Measurements from ENCODE around the gene REELD1. TPM values are rescaled to one million over a fixed set of nuclear protein-coding genes. Genes with fewer than 3 reads are reported as not detected.

REELD1 gene
- total RNA-seq, 1 donor from 2014 or later, result not detected

DNA sequence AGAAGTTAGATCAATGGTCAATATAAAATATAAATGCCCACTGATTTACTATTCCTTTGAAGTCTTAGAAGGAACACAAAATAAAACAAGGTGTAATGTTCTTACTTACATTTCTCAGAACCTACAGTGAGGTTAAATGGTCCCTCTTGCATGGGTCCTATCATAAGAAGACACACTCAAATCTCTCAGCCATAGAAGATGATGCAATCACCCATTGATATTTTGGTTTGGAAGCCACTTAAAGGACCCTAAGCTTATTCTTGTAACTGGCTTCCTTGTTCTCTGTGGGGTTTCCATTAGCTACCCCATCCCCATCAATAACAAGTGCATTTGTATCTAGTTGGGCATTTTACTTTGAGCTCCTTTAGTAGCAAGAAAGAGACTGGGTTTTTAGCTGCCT is 15.1 kb downstream of the REELD1 start:
- Histone ChIP-seq H3K9ac (ENCODE audit: low read length) (no peak overlapping the region), H3K9me3 (ENCODE audit: insufficient read depth, low read depth, low read length) (no peaks in the 10 kb centered on the region), H3K4me3 (ENCODE audit: insufficient read depth, low read depth, low read length) (no peak overlapping the region), H3K27me3 (ENCODE audit: insufficient read depth, low read length) (no peaks in the 10 kb centered on the region), H3K4me1 (ENCODE audit: insufficient read depth, low read length) (no peaks in the 10 kb centered on the region), H2AFZ (ENCODE audit: low read depth, low read length) (no peak overlapping the region), H3K27ac (ENCODE audit: low read depth, low read length) (no peak overlapping the region), H3K36me3 (ENCODE audit: insufficient read depth, low read length) (no peaks in the 10 kb centered on the region), H3K4me2 (ENCODE audit: low read length) (no peak overlapping the region), H4K20me1 (ENCODE audit: insufficient read depth, low read length) (no peaks in the 10 kb centered on the region), H3K79me2 (ENCODE audit: insufficient read depth, low read length) (no peaks in the 10 kb centered on the region)
- Mint-ChIP-seq H3K36me3 (ENCODE audit: low read depth, unreplicated experiment) (no peaks in the 10 kb centered on the region), H3K27ac (ENCODE audit: unreplicated experiment) (no peak overlapping the region), H3K4me3 (ENCODE audit: unreplicated experiment) (no peak overlapping the region), H3K27me3 (ENCODE audit: low read depth, unreplicated experiment) (peaks cover 10% of the 10 kb centered on the region), H3K4me1 (ENCODE audit: low read depth, unreplicated experiment) (no peaks in the 10 kb centered on the region), H3K9me3 (ENCODE audit: unreplicated experiment) (no peaks in the 10 kb centered on the region)
- TF ChIP-seq CTCF (IDR thresholded peaks at IDR 0.05; ENCODE audit: insufficient read depth, low read depth, low read length) (no peak), EZH2 (IDR thresholded peaks at IDR 0.05; ENCODE audit: insufficient read depth, low read length) (no peak)
- DNase-seq (ENCODE audit: low read depth), result no peak
- no peak for FAIRE-seq

GRCh38 chr4:146232131-146232722 is 17.9 kb downstream of the REELD1 start:
- no peaks in the 10 kb centered on the region for H3K27me3 ChIP-seq (ENCODE audit: insufficient read depth, low read length)
- no peak overlapping the region for H3K4me2 ChIP-seq (ENCODE audit: low read length)
- TF ChIP-seq EZH2 (IDR thresholded peaks at IDR 0.05; ENCODE audit: insufficient read depth, low read length) (no peak), CTCF (IDR thresholded peaks at IDR 0.05; ENCODE audit: insufficient read depth, low read depth, low read length) (no peak)

DNA sequence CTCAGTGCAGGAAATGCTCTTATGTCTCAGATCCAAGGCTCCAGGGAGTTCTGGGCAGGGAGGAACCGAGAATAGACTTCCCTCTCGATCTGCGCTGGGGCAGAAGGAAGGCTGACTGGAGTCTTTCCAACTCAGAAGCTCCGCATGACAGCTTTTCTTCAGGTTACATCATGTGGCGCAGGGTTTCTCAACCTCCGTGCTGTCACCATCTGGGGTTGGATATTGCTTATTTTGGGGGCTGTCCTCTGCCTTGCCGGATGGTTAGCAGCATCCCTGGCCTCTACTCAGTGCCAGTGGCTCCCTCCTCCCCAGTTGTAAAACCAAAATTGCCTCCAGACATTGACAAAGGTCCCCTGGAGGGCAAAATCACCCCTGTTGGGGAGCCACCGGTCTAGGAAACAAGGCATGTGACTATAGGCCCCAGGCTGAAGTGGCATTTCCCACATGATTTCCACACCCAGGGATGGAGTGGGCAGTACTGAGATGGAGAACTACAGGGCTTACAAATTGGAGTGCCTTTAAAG is 21.4 kb downstream of the REELD1 start:
- no peaks in the 10 kb centered on the region for H3K36me3 ChIP-seq (ENCODE audit: insufficient read depth, low read length)
- H2AFZ ChIP-seq (ENCODE audit: low read depth, low read length), result peak overlapping the region; percentile 17
- H3K4me1 Mint-ChIP-seq (ENCODE audit: low read depth, unreplicated experiment), result no peaks in the 10 kb centered on the region
- no peaks in the 10 kb centered on the region for H3K36me3 Mint-ChIP-seq (ENCODE audit: low read depth, unreplicated experiment)
- H3K9me3 ChIP-seq (ENCODE audit: insufficient read depth, low read depth, low read length), result no peaks in the 10 kb centered on the region
- no peak overlapping the region for H3K27ac ChIP-seq (ENCODE audit: low read depth, low read length)
- H3K27me3 Mint-ChIP-seq (ENCODE audit: low read depth, unreplicated experiment), result peaks cover 8% of the 10 kb centered on the region
- no peak overlapping the region for H3K27ac Mint-ChIP-seq (ENCODE audit: unreplicated experiment)
- FAIRE-seq (no peak), DNase-seq (ENCODE audit: low read depth) (no peak)
- no peaks in the 10 kb centered on the region for H4K20me1 ChIP-seq (ENCODE audit: insufficient read depth, low read length)
- H3K79me2 ChIP-seq (ENCODE audit: insufficient read depth, low read length), result no peaks in the 10 kb centered on the region
- no peak overlapping the region for H3K4me3 ChIP-seq (ENCODE audit: insufficient read depth, low read depth, low read length)
- no peaks in the 10 kb centered on the region for H3K27me3 ChIP-seq (ENCODE audit: insufficient read depth, low read length)
- no peak overlapping the region for H3K4me2 ChIP-seq (ENCODE audit: low read length)
- no peak overlapping the region for H3K9ac ChIP-seq (ENCODE audit: low read length)
- TF ChIP-seq EZH2 (IDR thresholded peaks at IDR 0.05; ENCODE audit: insufficient read depth, low read length), result no peak
- no peak for TF ChIP-seq CTCF (IDR thresholded peaks at IDR 0.05; ENCODE audit: insufficient read depth, low read depth, low read length)
- no peaks in the 10 kb centered on the region for H3K4me1 ChIP-seq (ENCODE audit: insufficient read depth, low read length)
- no peaks in the 10 kb centered on the region for H3K9me3 Mint-ChIP-seq (ENCODE audit: unreplicated experiment)
- no peak overlapping the region for H3K4me3 Mint-ChIP-seq (ENCODE audit: unreplicated experiment)

More at GRCh38 chr4:146232131-146232722, 17.9 kb downstream of the REELD1 start:
- Histone ChIP-seq H3K36me3 (ENCODE audit: insufficient read depth, low read length) (no peaks in the 10 kb centered on the region), H3K4me1 (ENCODE audit: insufficient read depth, low read length) (no peaks in the 10 kb centered on the region), H3K9me3 (ENCODE audit: insufficient read depth, low read depth, low read length) (no peaks in the 10 kb centered on the region), H4K20me1 (ENCODE audit: insufficient read depth, low read length) (no peaks in the 10 kb centered on the region), H3K9ac (ENCODE audit: low read length) (no peak overlapping the region), H3K27ac (ENCODE audit: low read depth, low read length) (no peak overlapping the region), H3K79me2 (ENCODE audit: insufficient read depth, low read length) (no peaks in the 10 kb centered on the region), H3K4me3 (ENCODE audit: insufficient read depth, low read depth, low read length) (no peak overlapping the region), H2AFZ (ENCODE audit: low read depth, low read length) (no peak overlapping the region)
- no peak for FAIRE-seq
- peaks cover 12% of the 10 kb centered on the region for H3K27me3 Mint-ChIP-seq (ENCODE audit: low read depth, unreplicated experiment)
- no peak overlapping the region for H3K27ac Mint-ChIP-seq (ENCODE audit: unreplicated experiment)
- H3K36me3 Mint-ChIP-seq (ENCODE audit: low read depth, unreplicated experiment), result no peaks in the 10 kb centered on the region
- DNase-seq (ENCODE audit: low read depth), result no peak
- H3K9me3 Mint-ChIP-seq (ENCODE audit: unreplicated experiment), result no peaks in the 10 kb centered on the region
- H3K4me1 Mint-ChIP-seq (ENCODE audit: low read depth, unreplicated experiment), result no peaks in the 10 kb centered on the region
- H3K4me3 Mint-ChIP-seq (ENCODE audit: unreplicated experiment), result no peak overlapping the region

Data from astrocyte (in vitro differentiated cells and primary cell).